Small intestine (tissue), 7 donors: ENCODE results near the gene KRT7. TPM values are rescaled to one million over a fixed set of nuclear protein-coding genes. Genes with fewer than 3 reads are reported as not detected.
"Not testable (repeated sequence)": the region's sequence is repeated elsewhere in the genome, so short reads cannot be mapped to it uniquely, and the experiment has no call there.

Experiments
- DNase-seq, 2 donors: peaks; one replicate each; pipeline versions ENCODE4 v3.0.0 to v3.0.0-alpha.2; 2013
- FAIRE-seq: peaks from 2 replicates; lab custom pipeline; 2012; peaks lifted over from hg19 to GRCh38; lab: Jason Lieb, UNC
- H3K27ac ChIP-seq, 3 donors: one replicate each; pipeline ENCODE4 v1.5.1; 2013; ENCODE audit warnings: low read length in 2 of 3, mild to moderate bottlenecking in 2 of 3, control low read depth in 1 of 3, inconsistent platforms in 1 of 3, low read depth in 1 of 3, moderate library complexity in 1 of 3
- H3K27me3 ChIP-seq, 3 donors: one replicate each; pipeline ENCODE4 v1.6.1; 2013; ENCODE audit warnings: low read length in 3 of 3, inconsistent platforms in 1 of 3; ENCODE audit not compliant: control insufficient read depth in 3 of 3, insufficient read depth in 3 of 3
- H3K36me3 ChIP-seq, 3 donors: one replicate each; pipeline ENCODE4 v1.6.1; 2013; ENCODE audit warnings: low read length in 3 of 3, inconsistent platforms in 1 of 3, low read depth in 1 of 3, mild to moderate bottlenecking in 1 of 3, moderate library complexity in 1 of 3; ENCODE audit not compliant: control insufficient read depth in 3 of 3, insufficient read depth in 2 of 3
- H3K4me1 ChIP-seq, 3 donors: one replicate each; pipeline ENCODE4 v1.6.1; 2013; ENCODE audit warnings: low read length in 2 of 3, inconsistent platforms in 1 of 3, low read depth in 1 of 3, mild to moderate bottlenecking in 1 of 3, moderate library complexity in 1 of 3; ENCODE audit not compliant: control insufficient read depth in 3 of 3, insufficient read depth in 2 of 3
- H3K4me3 ChIP-seq, 3 donors: one replicate each; pipeline ENCODE4 v1.5.1; 2013; ENCODE audit warnings: low read length in 3 of 3, control low read depth in 1 of 3, inconsistent platforms in 1 of 3, low read depth in 1 of 3, mild to moderate bottlenecking in 1 of 3, moderate library complexity in 1 of 3
- H3K9me3 ChIP-seq, 2 donors: one replicate each; pipeline ENCODE4 v1.6.1; 2013; ENCODE audit warnings: low read depth in 1 of 2, low read length in 1 of 2; ENCODE audit not compliant: control insufficient read depth in 2 of 2, insufficient read depth in 1 of 2
- WGBS, 3 donors: extraction: QIAGEN DNeasy Blood & Tissue Kit; methylation state at CpG; one replicate each; pipeline ENCODE4 v1.1.7; 2013; 5-methylcytosine and 5-hydroxymethylcytosine counted together
- polyA plus RNA-seq, 4 donors: library from polyadenylated mRNA; stranded (reverse) in 3 of 4; unstranded in 1 of 4; fragments of 200-250 nt in 3 of 4; fragments of 120-200 nt in 1 of 4; gene quantifications; one replicate each; pipeline versions ENCODE4 v1.2.1 to v1.2.3, GENCODE V29; 2013
- donor health status: healthy with polysubstance abuse.
- donor health status: control.
- donor health status: control.
- donor health status: Bipolar disorder and iron deficiency.
- donor health status: healthy.

The KRT7 gene
- polyA plus RNA-seq, 4 donors = 2.2 to 10.1 (median 3.2) TPM

DNA sequence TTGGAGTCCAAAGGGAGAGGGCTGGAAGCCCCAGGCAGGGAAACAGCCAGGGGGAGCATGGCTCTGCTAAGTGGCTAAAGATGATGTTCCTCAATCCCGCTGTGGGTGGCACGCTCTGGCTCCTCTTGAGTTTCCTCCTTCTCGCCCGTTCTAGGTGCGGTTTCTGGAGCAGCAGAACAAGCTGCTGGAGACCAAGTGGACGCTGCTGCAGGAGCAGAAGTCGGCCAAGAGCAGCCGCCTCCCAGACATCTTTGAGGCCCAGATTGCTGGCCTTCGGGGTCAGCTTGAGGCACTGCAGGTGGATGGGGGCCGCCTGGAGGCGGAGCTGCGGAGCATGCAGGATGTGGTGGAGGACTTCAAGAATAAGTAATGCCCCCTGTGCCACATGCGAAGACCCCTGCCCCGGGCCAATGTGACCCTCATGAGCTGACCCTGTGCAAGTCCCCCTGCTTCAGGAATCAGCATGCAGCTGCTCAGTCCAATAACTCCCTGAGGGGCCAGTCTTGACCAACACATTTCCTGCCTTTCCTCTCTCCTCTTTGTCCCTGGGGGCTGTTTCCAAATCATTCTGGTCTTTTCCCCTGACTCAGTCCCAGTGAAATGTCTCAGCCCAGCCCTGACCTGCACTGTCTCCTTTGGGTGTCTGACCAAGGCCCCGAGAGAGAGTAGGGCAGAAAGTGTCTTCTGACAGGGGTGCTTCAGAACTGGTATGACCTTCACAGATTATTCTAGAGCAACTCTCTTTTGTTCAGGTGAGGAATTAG is 2.1 kb downstream of the KRT7 start:
- Histone ChIP-seq H3K4me1 (peaks cover 0 to 30% (median 0%) of the 10 kb centered on the region in 3 donors), H3K27me3 (peaks cover 0 to 22% (median 5%) of the 10 kb centered on the region in 3 donors), H3K9me3 (no peaks in the 10 kb centered on the region), H3K36me3 (no peaks in the 10 kb centered on the region), H3K4me3 (no peak overlapping the region), H3K27ac (peak overlapping the region in 2 of 3 donors; percentile 54 to 58)
- no peak for DNase-seq
- WGBS, 3 donors = 89 to 92% (median 91%) methylated on average over 15 of the region's 15 CpGs
- FAIRE-seq = no peak

GRCh38 chr12:52235822-52236361 is 2.8 kb downstream of the KRT7 start:
- WGBS, 3 donors = 15 to 51% (median 38%) methylated on average over 4 of the region's 4 CpGs
- peaks cover 0 to 30% (median 0%) of the 10 kb centered on the region in 3 donors for H3K4me1 ChIP-seq
- peaks cover 0 to 22% (median 5%) of the 10 kb centered on the region in 3 donors for H3K27me3 ChIP-seq
- FAIRE-seq = no peak
- H3K9me3 ChIP-seq = no peaks in the 10 kb centered on the region
- H3K4me3 ChIP-seq = no peak overlapping the region
- H3K27ac ChIP-seq = peak overlapping the region in 2 of 3 donors; percentile 54 to 58
- peak; percentile 81 to 84 for DNase-seq
- H3K36me3 ChIP-seq = no peaks in the 10 kb centered on the region

- peak overlapping the region in 2 of 3 donors; percentile 21 to 39 for H3K27ac ChIP-seq
- FAIRE-seq (no peak), DNase-seq (no peak)
- H3K36me3 ChIP-seq = no peaks in the 10 kb centered on the region
- WGBS, 3 donors = 43 to 68% (median 60%) methylated on average over 3 of the region's 3 CpGs
- peaks cover 0 to 30% (median 0%) of the 10 kb centered on the region in 3 donors for H3K4me1 ChIP-seq
- peaks cover 0 to 22% (median 5%) of the 10 kb centered on the region in 3 donors for H3K27me3 ChIP-seq
- H3K9me3 ChIP-seq = no peaks in the 10 kb centered on the region
- H3K4me3 ChIP-seq = no peak overlapping the region
These were observed 3.5 kb downstream of the KRT7 start for GRCh38 chr12:52236386-52237050.

GRCh38 chr12:52238207-52238840 is 5.3 kb downstream of the KRT7 start:
- Histone ChIP-seq H3K27ac (no peak overlapping the region), H3K4me1 (peaks cover 0 to 25% (median 0%) of the 10 kb centered on the region in 3 donors), H3K36me3 (no peaks in the 10 kb centered on the region), H3K9me3 (no peaks in the 10 kb centered on the region), H3K4me3 (no peak overlapping the region), H3K27me3 (peaks cover 0 to 6% (median 5%) of the 10 kb centered on the region in 3 donors)
- DNase-seq = no peak
- 85 to 90% (median 86%) methylated on average over 4 of the region's 4 CpGs for WGBS, 3 donors
- FAIRE-seq = no peak

GRCh38 chr12:52238916-52239646 is 6.0 kb downstream of the KRT7 start:
- H3K27me3 ChIP-seq = no peaks in the 10 kb centered on the region
- no peak for FAIRE-seq
- WGBS, 3 donors = 83 to 87% (median 87%) methylated on average over 7 of the region's 7 CpGs

DNA sequence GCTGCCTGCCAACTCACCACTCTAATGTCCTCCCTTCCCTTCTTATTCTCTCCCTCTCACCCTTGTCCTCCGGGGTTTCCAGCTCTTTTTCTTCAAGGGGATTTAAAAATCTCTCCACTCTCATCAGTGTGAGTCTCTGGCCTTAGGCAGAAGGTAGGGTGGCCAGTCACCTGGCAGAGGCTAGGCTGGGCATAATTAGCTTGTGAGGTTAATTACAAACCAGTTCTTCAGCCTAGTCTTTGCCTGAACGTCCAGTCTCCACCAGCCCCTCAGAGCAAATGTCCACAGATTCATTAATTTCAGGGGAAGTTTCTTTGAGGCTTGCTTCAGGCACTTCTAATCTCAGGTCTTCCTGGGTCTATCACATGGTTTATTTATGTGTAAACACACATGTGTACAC is 6.7 kb downstream of the KRT7 start:
- H3K27me3 ChIP-seq = no peaks in the 10 kb centered on the region
- WGBS, 3 donors = 32 to 57% (median 43%) methylated on average over 2 of the region's 2 CpGs
- FAIRE-seq = no peak
- H3K4me1 ChIP-seq = peaks cover 0 to 31% (median 9%) of the 10 kb centered on the region in 3 donors
- no peaks in the 10 kb centered on the region for H3K9me3 ChIP-seq
- H3K27ac ChIP-seq = no peak overlapping the region
- no peak overlapping the region for H3K4me3 ChIP-seq
- DNase-seq = no peak
- no peaks in the 10 kb centered on the region for H3K36me3 ChIP-seq

More at GRCh38 chr12:52238916-52239646, 6.0 kb downstream of the KRT7 start:
- Histone ChIP-seq H3K4me3 (no peak overlapping the region), H3K4me1 (peaks cover 0 to 27% (median 3%) of the 10 kb centered on the region in 3 donors), H3K9me3 (no peaks in the 10 kb centered on the region), H3K36me3 (no peaks in the 10 kb centered on the region), H3K27ac (no peak overlapping the region)
- no peak for DNase-seq

GRCh38 chr12:52240247-52240646 is 7.2 kb downstream of the KRT7 start:
- not testable (repeated sequence) for FAIRE-seq

More at GRCh38 chr12:52240247-52240646, 7.2 kb downstream of the KRT7 start:
- H3K9me3 ChIP-seq, H3K36me3 ChIP-seq, H3K27me3 ChIP-seq, DNase-seq, H3K27ac ChIP-seq, H3K4me3 ChIP-seq: not testable (repeated sequence)
- peaks cover 0 to 28% (median 9%) of the 10 kb centered on the region in 3 donors for H3K4me1 ChIP-seq
- 85 to 94% (median 89%) methylated on average over 6 of the region's 6 CpGs for WGBS, 3 donors
